ENCODE results near the gene TUBA4A.

GRCh38 chr2:219218732-219219701 is 34.7 kb downstream of the TUBA4A start, which contains the start of gene ABCB6:
- TF ChIP-seq EP300 (conservative IDR thresholded peaks at IDR 0.05; ENCODE audit: poor library complexity, severe bottlenecking) (no peak), POLR2AphosphoS5 (IDR thresholded peaks at IDR 0.05) (peak; percentile 80), REST (IDR thresholded peaks at IDR 0.05; ENCODE audit: borderline replicate concordance) (no peak), CTCF (IDR thresholded peaks at IDR 0.05; ENCODE audit: poor library complexity, severe bottlenecking) (no peak), MXI1 (conservative IDR thresholded peaks at IDR 0.05; ENCODE audit: poor library complexity, severe bottlenecking) (peak; percentile 91)

Data from neural cell (in vitro differentiated cells).